Epithelial cell of proximal tubule (primary cell): ENCODE results near the gene CPVL. TPM values are rescaled to one million over a fixed set of nuclear protein-coding genes. Genes with fewer than 3 reads are reported as not detected.

Experiments used
- DNase-seq: peaks from one replicate; pipeline ENCODE4 v3.0.0-alpha.2; 2011; ENCODE audit warnings: low read depth
- H3K4me3 ChIP-seq: 2 replicates; pipeline ENCODE4 v1.5.1; 2011; ENCODE audit warnings: low read depth, mild to moderate bottlenecking, low read length
- total RNA-seq: library from RNA; depleted of rRNA; stranded (reverse); fragments of >200 nt; gene quantifications from 2 replicates; pipeline ENCODE4 v1.2.3, GENCODE V29; 2015
- TF ChIP-seq, protein P1 (sequence below): conservative IDR thresholded peaks from 2 replicates; pipeline ENCODE4 v1.5.1; 2012; ENCODE audit warnings: low read depth, mild to moderate bottlenecking, low read length

Gene CPVL
- total RNA-seq, 1 donor from 2014 or later: 12.0 TPM

DNA sequence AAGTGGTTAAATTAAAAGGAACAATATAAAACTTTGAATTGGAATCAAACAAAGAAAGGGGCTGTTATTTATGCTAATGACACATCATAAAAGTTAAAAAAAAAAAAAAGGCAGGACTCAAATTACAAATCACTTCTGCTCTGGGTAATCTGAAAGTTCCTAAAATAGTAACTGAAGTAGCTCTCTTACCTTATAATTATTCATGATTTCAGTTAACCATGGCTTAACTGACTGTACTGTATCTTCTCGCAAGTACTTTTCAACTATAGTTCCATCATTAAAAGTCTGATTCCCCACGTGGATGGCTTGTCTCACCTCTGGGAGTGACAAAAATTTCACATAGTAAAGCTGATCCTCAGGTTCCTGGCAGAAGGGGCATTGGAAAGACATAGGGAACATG lies 82.5 kb downstream of the CPVL start:
- DNase-seq: no peak
- no peak overlapping the region for H3K4me3 ChIP-seq
- TF ChIP-seq, protein P1, sequence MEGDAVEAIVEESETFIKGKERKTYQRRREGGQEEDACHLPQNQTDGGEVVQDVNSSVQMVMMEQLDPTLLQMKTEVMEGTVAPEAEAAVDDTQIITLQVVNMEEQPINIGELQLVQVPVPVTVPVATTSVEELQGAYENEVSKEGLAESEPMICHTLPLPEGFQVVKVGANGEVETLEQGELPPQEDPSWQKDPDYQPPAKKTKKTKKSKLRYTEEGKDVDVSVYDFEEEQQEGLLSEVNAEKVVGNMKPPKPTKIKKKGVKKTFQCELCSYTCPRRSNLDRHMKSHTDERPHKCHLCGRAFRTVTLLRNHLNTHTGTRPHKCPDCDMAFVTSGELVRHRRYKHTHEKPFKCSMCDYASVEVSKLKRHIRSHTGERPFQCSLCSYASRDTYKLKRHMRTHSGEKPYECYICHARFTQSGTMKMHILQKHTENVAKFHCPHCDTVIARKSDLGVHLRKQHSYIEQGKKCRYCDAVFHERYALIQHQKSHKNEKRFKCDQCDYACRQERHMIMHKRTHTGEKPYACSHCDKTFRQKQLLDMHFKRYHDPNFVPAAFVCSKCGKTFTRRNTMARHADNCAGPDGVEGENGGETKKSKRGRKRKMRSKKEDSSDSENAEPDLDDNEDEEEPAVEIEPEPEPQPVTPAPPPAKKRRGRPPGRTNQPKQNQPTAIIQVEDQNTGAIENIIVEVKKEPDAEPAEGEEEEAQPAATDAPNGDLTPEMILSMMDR: no peak

DNA sequence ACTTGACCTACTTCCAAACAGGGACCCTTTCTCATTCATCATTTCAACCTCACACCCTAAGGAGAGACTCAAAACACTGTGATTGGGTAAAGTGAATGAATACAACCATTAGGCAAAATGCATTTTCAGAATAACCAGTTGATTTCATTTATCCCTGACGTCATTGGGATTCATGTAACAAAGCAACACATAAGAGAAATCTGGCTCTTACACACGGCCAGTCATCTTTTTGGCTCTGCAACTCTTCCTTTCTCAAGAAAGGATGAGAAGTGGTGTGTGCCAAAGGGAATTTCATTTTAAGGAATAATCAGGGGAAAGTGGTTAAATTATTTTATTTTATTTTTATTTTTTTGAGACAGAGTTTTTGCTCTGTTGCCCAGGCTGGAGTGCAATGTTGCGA lies 83.1 kb downstream of the CPVL start:
- H3K4me3 ChIP-seq: no peak overlapping the region
- TF ChIP-seq, protein P1: no peak
- DNase-seq: no peak

DNA sequence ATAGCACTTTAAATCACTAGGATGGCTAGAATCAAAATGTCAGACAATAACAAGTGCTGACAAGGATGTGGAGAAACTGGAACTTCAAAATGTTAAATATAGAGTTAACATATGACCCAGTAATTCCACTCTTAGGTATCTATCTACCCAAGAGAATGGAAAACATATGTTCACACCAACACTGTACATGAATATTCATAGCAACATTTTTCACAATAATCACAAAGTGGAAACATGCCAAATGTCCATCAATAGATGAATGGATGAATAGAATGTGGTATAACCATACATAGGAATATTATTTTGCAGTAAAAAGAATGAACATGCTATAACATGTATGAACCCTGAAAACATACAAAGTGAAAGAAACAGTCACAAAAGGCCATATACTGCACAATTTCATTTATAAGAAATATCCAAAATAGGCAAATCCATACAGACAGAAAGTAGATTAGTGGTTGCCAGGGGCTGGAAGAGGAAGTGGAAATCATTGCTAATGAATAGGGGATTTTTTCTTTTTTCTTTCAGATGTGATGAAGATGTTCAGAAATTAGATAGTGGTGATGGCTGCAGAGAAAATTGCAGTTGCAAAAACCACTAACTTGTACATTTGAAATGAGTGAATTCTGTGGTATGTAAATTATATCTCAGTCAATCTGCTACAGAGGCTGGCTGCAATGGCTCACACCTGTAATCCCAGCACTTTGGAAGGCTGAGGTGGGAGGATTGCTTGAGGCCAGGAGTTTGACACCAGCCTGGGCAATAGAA lies 93.0 kb downstream of the CPVL start:
- no peak overlapping the region for H3K4me3 ChIP-seq
- TF ChIP-seq, protein P1: no peak
- DNase-seq: no peak

DNA sequence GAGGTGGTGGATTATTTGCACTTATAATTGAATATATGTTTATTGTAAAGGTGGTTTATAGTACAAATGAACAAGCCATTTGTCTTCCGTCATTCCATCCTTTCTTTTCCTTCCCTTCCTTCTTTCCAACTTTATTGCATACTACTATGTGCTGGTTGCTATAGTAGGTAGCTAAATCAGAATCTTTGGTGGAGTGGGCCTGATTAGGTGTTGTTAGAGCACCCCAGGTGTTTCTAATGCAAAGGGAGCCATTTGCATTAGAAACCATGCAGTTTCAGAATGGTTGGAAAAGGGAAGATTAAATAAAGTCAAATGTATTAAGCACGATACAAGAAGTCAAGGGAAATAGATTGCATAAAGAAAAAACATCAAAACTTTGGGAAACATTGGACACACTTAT lies 99.4 kb downstream of the CPVL start:
- no peak overlapping the region for H3K4me3 ChIP-seq
- DNase-seq: no peak
- TF ChIP-seq, protein P1: no peak

DNA sequence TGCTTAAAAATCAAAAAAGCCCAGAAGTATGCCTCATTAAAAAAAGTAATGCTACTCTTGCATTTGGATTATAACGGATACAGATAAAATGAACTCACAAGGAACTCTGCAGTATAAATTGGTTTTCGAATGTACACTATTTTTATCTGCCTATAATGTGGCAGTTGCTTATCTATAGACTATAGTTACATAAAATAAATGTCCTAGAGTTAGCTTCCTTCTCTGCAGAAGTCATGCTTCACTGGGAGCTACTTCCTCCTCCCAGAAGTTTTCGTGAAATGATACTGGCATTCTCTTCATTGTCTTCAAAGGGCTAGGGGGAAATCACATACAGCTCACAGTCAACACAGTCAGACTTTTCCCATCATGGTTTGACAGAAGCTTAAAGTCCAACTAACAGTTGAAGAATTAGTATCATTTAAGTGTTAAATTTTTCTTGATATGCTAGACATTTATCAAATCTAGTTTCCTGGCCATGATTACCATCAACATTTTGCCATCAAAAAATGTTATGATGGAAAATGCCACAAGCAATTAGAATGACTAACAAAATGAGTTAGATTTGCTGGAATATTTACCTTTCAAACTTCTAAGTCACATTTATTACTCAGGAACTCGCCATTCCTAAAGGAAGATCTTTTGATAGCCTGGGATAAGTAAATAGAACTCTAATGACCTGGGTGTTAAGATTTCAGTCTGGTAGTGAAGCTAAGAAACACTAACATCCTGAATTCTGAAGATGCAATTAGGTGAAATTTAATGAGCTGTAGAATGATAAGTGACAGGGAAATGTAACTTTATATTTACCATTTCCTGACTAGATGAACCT lies 100.9 kb downstream of the CPVL start:
- DNase-seq: no peak
- TF ChIP-seq, protein P1: no peak
- H3K4me3 ChIP-seq: no peak overlapping the region

DNA sequence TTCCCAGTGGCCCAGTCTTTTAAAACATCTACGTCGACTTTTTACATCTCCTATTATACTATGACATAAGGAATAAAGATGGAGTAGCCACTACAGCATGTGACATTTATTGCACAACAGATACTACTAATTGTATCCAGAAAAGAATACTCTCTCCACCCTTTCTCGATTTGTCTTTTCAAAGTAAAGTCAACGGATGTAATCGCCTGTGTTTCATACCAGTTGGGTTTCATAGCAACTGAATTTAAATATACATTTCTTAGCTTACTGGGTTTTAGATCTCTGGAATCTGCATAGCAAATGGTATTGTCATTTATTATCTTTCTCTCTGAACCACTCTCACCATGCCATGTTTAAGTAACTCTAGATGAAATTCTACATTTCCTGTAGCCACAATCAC lies 101.8 kb downstream of the CPVL start:
- DNase-seq: no peak
- TF ChIP-seq, protein P1: no peak
- H3K4me3 ChIP-seq: no peak overlapping the region

DNA sequence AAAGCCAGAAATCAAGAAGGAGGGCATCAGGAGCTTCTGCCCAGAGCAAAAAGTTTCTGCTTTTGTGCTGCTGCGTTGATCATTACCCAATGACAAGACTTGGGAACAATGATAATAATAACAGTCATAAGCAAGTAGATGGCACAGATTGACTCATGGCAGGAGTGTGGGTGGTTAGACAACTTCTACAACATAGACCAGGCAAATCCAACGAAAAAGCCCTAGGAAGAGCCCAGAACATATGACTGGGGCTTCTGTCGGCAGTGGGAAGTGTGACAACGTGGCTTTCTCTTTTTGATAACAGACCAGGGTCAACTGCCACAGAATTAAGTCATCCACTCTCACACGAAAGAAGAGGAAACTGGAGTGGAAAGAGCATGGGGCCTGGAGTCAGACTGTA lies 102.8 kb downstream of the CPVL start:
- DNase-seq: no peak
- TF ChIP-seq, protein P1: no peak
- no peak overlapping the region for H3K4me3 ChIP-seq
